H1 (cell line): Measurements from ENCODE around the gene OSBPL2. TPM values are rescaled to one million over a fixed set of nuclear protein-coding genes. Genes with fewer than 3 reads are reported as not detected.

Experiments used
- CTCF ChIA-PET: fragments of 300-600 bp; sonication (Branson Sonifier 250); formaldehyde crosslinking; loops from one replicate; lab custom pipeline; 2021; ENCODE audit not compliant: partially characterized antibody; lab: Charles Lee
- POLR2A ChIA-PET: fragments of 300-600 bp; sonication (Branson Sonifier 250); formaldehyde crosslinking; loops from one replicate; lab custom pipeline; 2021; ENCODE audit warnings: inconsistent platforms; ENCODE audit not compliant: partially characterized antibody; lab: Charles Lee
- DNase-seq, 2 experiments: peaks; one replicate each; pipeline versions ENCODE4 v3.0.0 to v3.0.0-alpha.2; 2010 to 2022; ENCODE audit warnings: low spot score in 2 of 2, low read depth in 1 of 2, mixed read lengths in 1 of 2
- FAIRE-seq: peaks from 2 replicates; lab custom pipeline; 2011; peaks lifted over from hg19 to GRCh38; lab: Jason Lieb, UNC
- H2AFZ ChIP-seq: 2 replicates; pipeline ENCODE4 v1.8.1; 2012; ENCODE audit warnings: low read length, inconsistent platforms
- H2AK5ac ChIP-seq: 2 replicates; pipeline ENCODE4 v1.6.1; 2013; ENCODE audit warnings: low read depth, low read length
- H2BK120ac ChIP-seq: replicated peaks from 2 replicates; pipeline ENCODE3; 2013; ENCODE audit warnings: low read depth, low read length, inconsistent platforms
- H2BK12ac ChIP-seq: 2 replicates; pipeline ENCODE4 v1.6.1; 2013; ENCODE audit warnings: low read depth, low read length
- H2BK15ac ChIP-seq: 2 replicates; pipeline ENCODE4 v1.6.1; 2013; ENCODE audit warnings: low read length
- H2BK20ac ChIP-seq: 2 replicates; pipeline ENCODE4 v1.6.1; 2013; ENCODE audit warnings: low read length
- H2BK5ac ChIP-seq: 2 replicates; pipeline ENCODE4 v1.6.1; 2013; ENCODE audit warnings: low read depth, low read length
- H3K14ac ChIP-seq: 2 replicates; pipeline ENCODE4 v1.6.1; 2013; ENCODE audit warnings: inconsistent platforms; ENCODE audit not compliant: insufficient read length
- H3K18ac ChIP-seq: 2 replicates; pipeline ENCODE4 v1.6.1; 2013; ENCODE audit warnings: low read length; ENCODE audit errors: extremely low read depth
- H3K23ac ChIP-seq: 2 replicates; pipeline ENCODE4 v1.6.1; 2013; ENCODE audit warnings: inconsistent platforms; ENCODE audit not compliant: insufficient read length
- H3K23me2 ChIP-seq: 2 replicates; pipeline ENCODE4 v1.6.1; 2013; ENCODE audit warnings: low read depth, low read length
- H3K27ac ChIP-seq: 2 replicates; pipeline ENCODE4 v1.6.1; 2011; ENCODE audit warnings: low read depth, low read length, inconsistent platforms
- H3K27me3 ChIP-seq, 4 experiments: replicated peaks in 1 of 4; 1 replicate in 1 of 4; 2 replicates in 3 of 4; pipeline versions ENCODE4 v1.6.1 to v1.8.1; 2011 to 2013; ENCODE audit warnings: low read length in 3 of 4, mild to moderate bottlenecking in 3 of 4, inconsistent platforms in 2 of 4, mixed read lengths in 2 of 4, moderate library complexity in 1 of 4; ENCODE audit not compliant: control insufficient read depth in 3 of 4, insufficient read depth in 3 of 4; ENCODE audit errors: extremely low read depth in 1 of 4
- H3K36me3 ChIP-seq, 4 experiments: 2 replicates each; pipeline versions ENCODE4 v1.6.1 to v1.8.1; 2011 to 2013; ENCODE audit warnings: mild to moderate bottlenecking in 4 of 4, low read length in 3 of 4, moderate library complexity in 2 of 4, control low read depth in 1 of 4, inconsistent platforms in 1 of 4; ENCODE audit not compliant: insufficient read depth in 4 of 4, control insufficient read depth in 2 of 4
- H3K4ac ChIP-seq: replicated peaks from 2 replicates; pipeline ENCODE3; 2013; ENCODE audit warnings: low read length, low read depth, mixed read lengths, inconsistent platforms; ENCODE audit not compliant: insufficient read length
- H3K4me1 ChIP-seq, 4 experiments: replicated peaks in 1 of 4; 1 replicate in 1 of 4; 2 replicates in 3 of 4; pipeline versions ENCODE4 v1.6.1 to v1.8.1; 2011 to 2013; ENCODE audit warnings: low read length in 3 of 4, inconsistent platforms in 2 of 4, mixed read lengths in 1 of 4; ENCODE audit not compliant: insufficient read depth in 4 of 4, control insufficient read depth in 3 of 4
- H3K4me2 ChIP-seq, 2 experiments: 2 replicates each; pipeline versions ENCODE4 v1.6.1 to v1.8.1; 2011 to 2013; ENCODE audit warnings: low read depth in 2 of 2, low read length in 2 of 2, control low read depth in 1 of 2, inconsistent platforms in 1 of 2, mild to moderate bottlenecking in 1 of 2; ENCODE audit not compliant: insufficient read depth in 1 of 2
- H3K4me3 ChIP-seq, 4 experiments: fragments of 200-600, 300-600 bp in 1 of 4; sonication (generic), shearing (Covaris generic), sonication (Bioruptor Twin) in 1 of 4; 2 replicates each; pipeline versions ENCODE4 v1.5.1 to v1.8.1; 2011 to 2016; ENCODE audit warnings: low read length in 4 of 4, low read depth in 3 of 4, control low read depth in 2 of 4, inconsistent platforms in 2 of 4, mild to moderate bottlenecking in 2 of 4, mixed read lengths in 1 of 4, moderate library complexity in 1 of 4; ENCODE audit not compliant: insufficient read depth in 2 of 4; ENCODE audit errors: extremely low read depth in 1 of 4
- H3K56ac ChIP-seq: replicated peaks from 2 replicates; pipeline ENCODE3; 2013; ENCODE audit warnings: low read depth, mild to moderate bottlenecking, mixed read lengths, low read length, inconsistent platforms; ENCODE audit not compliant: insufficient read length
- H3K79me1 ChIP-seq: 2 replicates; pipeline ENCODE4 v1.6.1; 2013; ENCODE audit warnings: low read depth, low read length, control low read depth
- H3K79me2 ChIP-seq, 2 experiments: 2 replicates each; pipeline versions ENCODE4 v1.6.1 to v1.8.1; 2012 to 2013; ENCODE audit warnings: low read length in 2 of 2, mild to moderate bottlenecking in 2 of 2, inconsistent platforms in 1 of 2; ENCODE audit not compliant: insufficient read depth in 2 of 2, control insufficient read depth in 1 of 2
- H3K9ac ChIP-seq, 4 experiments: replicated peaks in 1 of 4; 1 replicate in 1 of 4; 2 replicates in 3 of 4; pipeline versions ENCODE4 v1.6.1 to v1.8.1; 2011 to 2013; ENCODE audit warnings: low read depth in 3 of 4, low read length in 3 of 4, control low read depth in 2 of 4, mild to moderate bottlenecking in 2 of 4, moderate library complexity in 2 of 4, inconsistent platforms in 1 of 4; ENCODE audit errors: extremely low read depth in 1 of 4
- H3K9me3 ChIP-seq, 2 experiments: 2 replicates each; pipeline versions ENCODE4 v1.6.1 to v1.8.1; 2012 to 2013; ENCODE audit warnings: mild to moderate bottlenecking in 2 of 2, moderate library complexity in 2 of 2, control low read depth in 1 of 2, inconsistent platforms in 1 of 2, low read depth in 1 of 2, low read length in 1 of 2, mixed read lengths in 1 of 2; ENCODE audit not compliant: insufficient read depth in 2 of 2
- H4K20me1 ChIP-seq, 2 experiments: replicated peaks in 1 of 2; 2 replicates each; pipeline versions ENCODE3 to v1.8.1; 2011 to 2013; ENCODE audit warnings: inconsistent platforms in 2 of 2, low read length in 2 of 2, mild to moderate bottlenecking in 1 of 2; ENCODE audit not compliant: insufficient read depth in 2 of 2, control insufficient read depth in 1 of 2
- H4K5ac ChIP-seq: 2 replicates; pipeline ENCODE4 v1.6.1; 2013; ENCODE audit warnings: low read length, low read depth, mixed read lengths, inconsistent platforms; ENCODE audit not compliant: insufficient read length
- H4K8ac ChIP-seq: 2 replicates; pipeline ENCODE4 v1.8.0; 2013; ENCODE audit warnings: mild to moderate bottlenecking, moderate library complexity, low read length, inconsistent platforms; ENCODE audit not compliant: insufficient read depth; ENCODE audit errors: extremely low read depth
- H4K91ac ChIP-seq: replicated peaks from 2 replicates; pipeline ENCODE3; 2013; ENCODE audit warnings: low read length, mixed read lengths, inconsistent platforms; ENCODE audit not compliant: insufficient read length
- BCL11A ChIP-seq, 2 experiments: IDR thresholded peaks; one replicate each; pipeline ENCODE4 v1.6.1; 2011; ENCODE audit warnings: low read depth in 2 of 2, low read length in 2 of 2, mild to moderate bottlenecking in 2 of 2
- CBX8 ChIP-seq: fragments of 300-800, 300-1000 bp; sonication (generic); IDR thresholded peaks from 2 replicates; pipeline ENCODE4 v1.7.1; 2016; ENCODE audit warnings: low read depth, low read length, borderline replicate concordance
- CHD1 ChIP-seq: IDR thresholded peaks from 2 replicates; pipeline ENCODE4 v1.6.1; 2012; ENCODE audit warnings: low read depth, low read length, improper control_type of control experiment
- E2F6 ChIP-seq: IDR thresholded peaks from 2 replicates; pipeline ENCODE4 v1.6.1; 2012; ENCODE audit warnings: inconsistent platforms
- SP1 ChIP-seq: IDR thresholded peaks from 2 replicates; pipeline ENCODE4 v1.6.1; 2011; ENCODE audit warnings: low read depth, low read length
- YY1 ChIP-seq: IDR thresholded peaks from 2 replicates; pipeline ENCODE4 v1.6.1; 2011; ENCODE audit warnings: low read depth, mild to moderate bottlenecking, low read length
- WGBS, 2 experiments: shearing (Covaris generic) in 1 of 2; methylation state at CpG; one replicate each; pipeline versions ENCODE4 v1.1.6 to v1.1.7; 2013 to 2015; ENCODE audit warnings: low lambda C conversion rate in 2 of 2, mixed read lengths in 2 of 2, inconsistent platforms in 1 of 2, low coverage in 1 of 2, missing lambda C conversion rate in 1 of 2; ENCODE audit not compliant: insufficient replicate concordance in 2 of 2, insufficient coverage in 1 of 2, insufficient read length in 1 of 2; ENCODE audit errors: extremely low coverage in 1 of 2, missing lambda C conversion rate in 1 of 2; 5-methylcytosine and 5-hydroxymethylcytosine counted together
- polyA plus RNA-seq, 7 experiments: library from polyadenylated mRNA; depleted of rRNA in 3 of 7; stranded (reverse) in 5 of 7; unstranded in 2 of 7; fragments of >200 nt in 5 of 7; fragments of 200-250 nt in 2 of 7; gene quantifications; 1 replicate in 5 of 7; 2 replicates in 1 of 7; 4 replicates in 1 of 7; pipeline versions ENCODE4 v1.2.1 to v1.2.3, GENCODE V29; 2011 to 2013; ENCODE audit warnings: missing spikeins in 2 of 7, mixed read lengths in 2 of 7
- total RNA-seq: library from RNA; stranded (reverse); fragmentation: NEBNext Ultra II Directional; extraction: Animal tissue kit (Norgen Biotek cat#: 25700); gene quantifications from 2 replicates; pipeline ENCODE4 v1.2.1, GENCODE V29; 2021

Gene OSBPL2
- total and polyA plus RNA-seq, 2 of the 8 experiments (the other 6 are each of a cell fraction or from before 2014, with no cell fraction given) = 11.7 to 42.4 TPM

- Histone ChIP-seq H3K27ac (no peak overlapping the region), H3K4me2 (no peak overlapping the region)
Measured at GRCh38 chr20:62203378-62204030, 34.8 kb upstream of the OSBPL2 start.

More at GRCh38 chr20:62203378-62204030, 34.8 kb upstream of the OSBPL2 start:
- DNase-seq (no peak), FAIRE-seq (no peak)
- no peak for TF ChIP-seq CHD1
- no peak for TF ChIP-seq SP1
- TF ChIP-seq CBX8 = no peak
- TF ChIP-seq BCL11A (IDR thresholded peaks at IDR 0.05; ENCODE audit: low read depth in 2 of 2, low read length in 2 of 2) = no peak
- no peak for TF ChIP-seq E2F6
- TF ChIP-seq YY1 = no peak
- CTCF ChIA-PET = interaction anchor here (0.6 to 1.5 kb wide), 3 partner anchors 59 to 1349 kb away, joined by 3 to 5 read pairs (median 4); no protein-coding TSS in a partner anchor
- Histone ChIP-seq H4K8ac (no peak overlapping the region), H3K18ac (no peak overlapping the region), H2BK15ac (no peak overlapping the region), H3K4me1 (no peaks in the 10 kb centered on the region), H3K4me3 (no peak overlapping the region), H2BK12ac (no peak overlapping the region), H2BK5ac (no peak overlapping the region), H3K36me3 (peaks cover 0 to 18% (median 8%) of the 10 kb centered on the region in 4 experiments; a peak in 6 of 8 replicates), H4K5ac (no peak overlapping the region), H2AK5ac (no peak overlapping the region), H3K14ac (no peak overlapping the region), H3K4ac (no peak overlapping the region), H4K91ac (no peak overlapping the region), H3K27me3 (no peaks in the 10 kb centered on the region), H2BK120ac (no peak overlapping the region), H3K23me2 (no peaks in the 10 kb centered on the region), H4K20me1 (no peaks in the 10 kb centered on the region), H3K23ac (no peak overlapping the region), H3K9ac (no peak overlapping the region), H3K79me2 (no peaks in the 10 kb centered on the region), H3K79me1 (no peaks in the 10 kb centered on the region), H2AFZ (no peak overlapping the region), H3K56ac (no peak overlapping the region), H3K9me3 (no peaks in the 10 kb centered on the region), H2BK20ac (no peak overlapping the region)
- 90% methylated on average over 22 of the region's 22 CpGs; no CpG with 5 or more reads in 1 of the 2 experiments for WGBS, 2 experiments
- POLR2A ChIA-PET = no interaction called here
